Measurements from ENCODE around the gene PLTP.

The PLTP gene

DNA sequence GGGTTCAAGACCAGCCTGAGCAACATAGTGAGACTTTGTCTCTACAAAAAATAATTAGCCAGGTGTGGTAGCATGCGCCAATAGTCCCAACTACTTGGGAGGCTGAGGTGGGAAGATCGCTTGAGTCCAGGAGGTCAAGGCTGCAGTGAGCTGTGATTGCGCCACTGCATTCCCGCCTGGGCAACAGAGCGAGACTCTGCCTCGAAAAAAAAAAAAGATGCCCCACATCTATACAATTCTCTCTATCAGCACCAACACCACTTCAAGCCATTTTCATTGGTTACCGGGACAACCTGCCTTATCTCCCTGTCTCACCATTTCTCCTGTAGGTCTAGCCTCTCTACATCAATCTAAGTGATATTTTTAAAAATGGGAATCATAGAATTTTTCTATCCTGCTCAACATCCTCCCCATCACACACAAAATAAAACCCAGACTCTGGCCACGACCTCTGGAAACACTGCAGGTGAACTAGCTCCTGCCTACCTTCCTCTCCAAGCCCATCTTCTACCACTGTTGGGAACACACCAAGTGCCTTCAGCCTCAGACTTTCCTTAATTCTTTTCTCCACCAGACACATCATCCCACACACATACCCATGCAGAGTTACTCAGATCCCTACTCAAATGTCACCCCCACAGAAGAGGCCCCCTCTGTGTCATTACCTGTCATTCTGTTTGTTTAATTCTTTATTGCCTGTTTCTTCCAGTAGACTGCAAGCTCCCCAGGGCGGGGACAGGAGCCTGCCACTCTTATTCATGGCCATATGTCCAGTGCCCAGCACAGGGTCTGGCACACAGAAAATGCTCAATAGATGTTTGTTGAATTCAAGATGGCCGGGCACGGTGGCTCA lies 9.6 kb upstream of the PLTP start:
- Histone ChIP-seq H3K4me3 (ENCODE audit: low read length) (no peak overlapping the region), H3K4me1 (ENCODE audit: control insufficient read depth, insufficient read depth, low read length) (peaks cover 4% of the 10 kb centered on the region), H3K9ac (ENCODE audit: low read length) (peak overlapping the region; percentile 29), H3K27me3 (ENCODE audit: control insufficient read depth, insufficient read depth, low read length) (no peaks in the 10 kb centered on the region), H3K27ac (ENCODE audit: low read depth, low read length) (no peak overlapping the region), H3K36me3 (ENCODE audit: control insufficient read depth, insufficient read depth, low read length) (no peaks in the 10 kb centered on the region)

DNA sequence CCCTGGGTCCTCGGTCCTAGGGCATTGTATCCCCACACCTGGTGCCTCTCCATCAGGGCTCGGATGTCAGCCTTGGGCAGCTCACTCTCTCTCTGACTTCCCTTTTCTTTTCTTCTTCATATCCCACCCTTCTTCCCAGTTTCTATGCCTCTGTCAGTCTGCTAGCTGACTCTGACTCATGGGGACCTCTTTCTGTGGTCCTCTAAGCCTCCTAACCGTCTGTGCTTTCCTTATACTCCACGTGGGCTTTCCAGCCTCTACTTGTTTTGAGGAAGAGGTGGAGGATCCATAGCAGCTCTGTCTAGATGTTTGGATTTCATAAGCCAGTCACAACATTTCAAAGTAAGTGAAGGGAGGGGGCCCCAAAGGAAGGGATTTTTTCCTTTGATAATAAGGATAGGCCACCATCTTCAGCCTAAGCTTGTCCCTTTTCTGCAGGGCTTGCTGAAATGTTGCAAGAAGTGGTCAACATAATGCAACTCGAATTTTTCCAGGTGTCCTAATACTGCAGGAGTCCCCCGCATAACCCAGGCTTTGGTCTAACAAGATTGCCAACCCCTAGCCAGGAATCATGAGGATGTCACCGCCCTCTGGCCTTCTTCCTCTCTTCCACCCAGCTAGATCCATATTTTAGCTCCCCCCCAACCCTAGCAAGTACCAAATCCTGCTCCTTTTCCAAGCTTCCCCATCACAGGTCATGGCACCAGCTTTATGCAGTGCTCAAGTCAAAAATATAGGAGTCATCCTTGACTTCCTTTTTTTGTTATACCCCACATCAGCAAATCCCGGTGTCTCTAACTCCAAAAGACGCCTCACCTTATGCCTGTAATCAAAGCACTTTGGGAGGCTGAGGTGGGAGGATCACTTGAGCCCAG lies 8.7 kb upstream of the PLTP start:
- H3K4me1 ChIP-seq (ENCODE audit: control insufficient read depth, insufficient read depth, low read length), result peaks cover 4% of the 10 kb centered on the region
- H3K27ac ChIP-seq (ENCODE audit: low read depth, low read length), result no peak overlapping the region
- no peak overlapping the region for H3K4me3 ChIP-seq (ENCODE audit: low read length)

DNA sequence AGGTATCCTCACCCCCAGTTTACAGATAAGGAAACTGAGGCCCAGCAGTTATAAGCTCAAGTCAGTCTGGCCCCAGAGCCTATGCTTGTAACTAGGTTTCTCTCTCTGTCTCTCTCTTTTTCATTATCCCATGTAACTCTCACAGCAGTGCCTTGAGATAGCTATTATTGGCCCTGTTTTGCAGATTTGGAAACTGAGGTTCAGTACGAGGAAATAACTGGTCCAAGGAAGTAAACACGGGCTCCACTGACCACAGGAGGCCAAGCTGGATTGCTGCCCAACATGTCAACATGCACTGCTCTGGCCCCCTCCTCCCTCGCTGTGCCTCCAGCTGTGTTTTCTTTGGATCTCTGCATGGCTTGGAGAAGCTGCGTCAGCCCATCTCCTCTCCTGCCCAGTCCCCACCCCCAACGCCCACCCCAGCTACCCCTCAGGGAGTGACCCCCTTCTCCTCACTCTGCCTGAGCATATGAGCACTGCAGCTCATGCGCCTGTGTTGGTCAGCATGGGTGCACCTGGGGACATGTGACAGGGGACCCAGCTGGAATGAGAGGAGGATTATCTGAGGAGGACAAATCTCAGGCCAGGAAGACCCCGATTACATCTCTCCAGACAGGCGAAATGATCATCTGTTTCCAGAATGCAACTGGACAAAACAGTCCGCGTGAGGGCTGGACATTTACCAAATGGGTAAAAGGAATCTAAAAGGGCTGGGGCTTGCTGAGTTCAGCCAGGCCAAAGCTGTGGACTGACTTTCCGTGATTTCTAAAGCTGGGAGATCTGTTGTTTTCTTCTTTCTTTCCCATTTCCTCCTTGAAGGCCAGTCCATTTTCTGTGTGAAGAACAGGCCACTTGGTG lies 7.8 kb upstream of the PLTP start:
- Histone ChIP-seq H3K36me3 (ENCODE audit: control insufficient read depth, insufficient read depth, low read length) (no peaks in the 10 kb centered on the region), H3K4me1 (ENCODE audit: control insufficient read depth, insufficient read depth, low read length) (peaks cover 4% of the 10 kb centered on the region), H3K9ac (ENCODE audit: low read length) (no peak overlapping the region), H3K27ac (ENCODE audit: low read depth, low read length) (no peak overlapping the region), H3K4me3 (ENCODE audit: low read length) (no peak overlapping the region), H3K27me3 (ENCODE audit: control insufficient read depth, insufficient read depth, low read length) (no peaks in the 10 kb centered on the region)

More for the DNA sequence above, 8.7 kb upstream of the PLTP start:
- H3K36me3 ChIP-seq (ENCODE audit: control insufficient read depth, insufficient read depth, low read length), result no peaks in the 10 kb centered on the region
- no peak overlapping the region for H3K9ac ChIP-seq (ENCODE audit: low read length)
- H3K27me3 ChIP-seq (ENCODE audit: control insufficient read depth, insufficient read depth, low read length), result no peaks in the 10 kb centered on the region

DNA sequence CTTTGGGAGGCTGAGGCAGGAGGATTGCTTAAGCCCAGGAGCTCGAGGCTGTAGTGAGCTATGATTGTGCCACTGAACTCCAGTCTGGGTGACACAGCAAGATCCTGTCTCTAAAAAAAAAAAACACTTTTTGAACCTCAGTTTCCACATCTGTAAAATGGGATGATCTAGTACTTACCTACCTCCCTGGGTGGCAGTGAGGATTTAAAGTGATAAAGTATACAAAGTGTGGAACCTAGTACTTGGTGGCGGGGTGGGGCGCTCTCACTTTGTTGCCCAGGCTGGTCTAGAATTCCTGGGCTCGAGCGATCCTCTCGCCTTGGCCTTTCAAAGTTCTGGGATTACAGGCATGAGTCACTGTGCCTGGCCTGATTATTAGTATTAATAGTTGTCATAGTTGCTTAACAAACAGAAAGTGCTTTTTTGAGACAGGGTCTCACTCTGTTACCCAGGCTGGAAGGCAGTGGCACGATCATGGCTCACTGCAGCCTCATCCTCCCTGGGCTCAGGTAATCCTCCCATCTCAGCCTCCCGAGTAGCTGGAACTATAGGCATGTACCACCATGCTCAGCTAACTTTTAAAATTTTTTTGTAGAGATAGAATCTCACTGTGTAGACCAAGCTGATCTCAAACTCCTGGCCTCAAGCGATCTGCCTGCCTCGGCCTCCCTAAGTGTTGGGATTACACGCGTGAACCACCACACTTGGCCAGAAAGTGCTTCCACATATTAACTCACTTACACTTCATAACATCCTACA lies 7.0 kb upstream of the PLTP start:
- no peak overlapping the region for H3K4me3 ChIP-seq (ENCODE audit: low read length)
- no peaks in the 10 kb centered on the region for H3K4me1 ChIP-seq (ENCODE audit: control insufficient read depth, insufficient read depth, low read length)
- H3K27ac ChIP-seq (ENCODE audit: low read depth, low read length), result peak overlapping the region; percentile 67
- no peaks in the 10 kb centered on the region for H3K27me3 ChIP-seq (ENCODE audit: control insufficient read depth, insufficient read depth, low read length)
- H3K36me3 ChIP-seq (ENCODE audit: control insufficient read depth, insufficient read depth, low read length), result no peaks in the 10 kb centered on the region
- no peak overlapping the region for H3K9ac ChIP-seq (ENCODE audit: low read length)

DNA sequence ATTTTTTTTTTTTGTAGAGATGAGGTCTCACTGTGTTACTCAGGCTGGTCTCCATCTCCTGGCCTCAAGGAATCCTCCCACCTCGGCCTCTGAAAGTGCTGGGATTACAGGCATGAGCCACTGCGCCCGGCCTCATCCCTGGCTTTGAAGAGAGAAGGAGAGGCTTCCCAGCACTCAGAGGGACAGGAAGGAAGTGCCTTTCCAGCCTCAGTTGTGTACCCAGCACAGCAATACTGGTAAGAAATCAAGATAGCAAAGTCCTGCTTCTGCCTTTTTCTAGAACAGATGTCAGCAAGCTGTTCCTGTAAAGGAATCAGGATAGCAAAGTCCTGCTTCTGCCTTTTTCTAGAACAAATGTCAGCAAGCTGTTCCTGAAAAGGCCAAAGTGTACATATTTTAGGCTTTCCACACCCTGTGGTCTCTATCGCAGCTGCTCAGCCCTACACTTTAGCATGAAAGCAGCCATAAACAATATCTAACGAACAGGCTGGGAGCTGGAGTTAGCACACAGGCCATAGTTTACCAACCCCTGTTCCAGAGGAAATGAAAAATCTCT lies 6.3 kb upstream of the PLTP start:
- Histone ChIP-seq H3K9ac (ENCODE audit: low read length) (no peak overlapping the region), H3K27me3 (ENCODE audit: control insufficient read depth, insufficient read depth, low read length) (no peaks in the 10 kb centered on the region), H3K4me1 (ENCODE audit: control insufficient read depth, insufficient read depth, low read length) (no peaks in the 10 kb centered on the region), H3K36me3 (ENCODE audit: control insufficient read depth, insufficient read depth, low read length) (no peaks in the 10 kb centered on the region), H3K4me3 (ENCODE audit: low read length) (no peak overlapping the region), H3K27ac (ENCODE audit: low read depth, low read length) (peak overlapping the region; percentile 67)

DNA sequence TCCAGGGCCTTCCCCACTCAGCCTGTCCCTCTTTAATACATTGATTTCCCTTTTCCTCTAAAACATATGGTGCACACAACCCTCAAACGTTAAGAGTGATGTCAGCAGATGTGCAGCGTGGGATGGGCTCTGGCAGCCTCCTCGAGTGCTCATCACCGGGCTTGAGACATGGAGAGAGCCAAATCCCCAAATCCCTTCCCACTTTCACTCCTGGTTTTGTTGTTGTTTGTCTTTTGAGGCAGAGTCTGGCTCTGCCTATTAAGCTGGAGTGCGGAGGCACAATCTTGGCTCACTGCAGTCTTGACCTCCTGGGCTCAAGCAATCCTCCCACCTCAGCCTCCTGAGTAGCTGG lies 5.8 kb upstream of the PLTP start:
- no peaks in the 10 kb centered on the region for H3K4me1 ChIP-seq (ENCODE audit: control insufficient read depth, insufficient read depth, low read length)
- no peaks in the 10 kb centered on the region for H3K36me3 ChIP-seq (ENCODE audit: control insufficient read depth, insufficient read depth, low read length)
- no peak overlapping the region for H3K9ac ChIP-seq (ENCODE audit: low read length)
- H3K4me3 ChIP-seq (ENCODE audit: low read length), result no peak overlapping the region
- H3K27me3 ChIP-seq (ENCODE audit: control insufficient read depth, insufficient read depth, low read length), result no peaks in the 10 kb centered on the region
- H3K27ac ChIP-seq (ENCODE audit: low read depth, low read length), result peak overlapping the region; percentile 43

DNA sequence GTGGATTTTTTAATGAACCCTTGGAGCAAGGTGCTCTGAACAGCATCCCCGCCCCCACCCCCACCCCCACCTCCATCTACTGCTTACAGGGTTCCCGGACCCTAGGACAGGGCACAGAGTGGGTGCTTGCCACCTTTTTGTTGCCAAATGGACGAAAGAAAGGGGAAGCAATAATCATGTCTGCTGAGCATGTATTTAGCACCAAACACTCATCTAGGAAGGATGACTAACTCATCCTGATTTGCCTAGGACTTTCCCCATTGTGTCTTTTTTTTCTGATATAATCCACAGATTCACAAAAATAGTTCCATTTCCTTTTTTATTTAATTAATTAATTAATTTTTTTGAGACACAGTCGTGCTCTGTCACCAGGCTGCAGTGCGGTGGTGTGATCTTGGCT lies 1.2 kb upstream of the PLTP start:
- H3K4me1 ChIP-seq (ENCODE audit: control insufficient read depth, insufficient read depth, low read length), result peaks cover 7% of the 10 kb centered on the region
- H3K27me3 ChIP-seq (ENCODE audit: control insufficient read depth, insufficient read depth, low read length), result no peaks in the 10 kb centered on the region
- no peak overlapping the region for H3K9ac ChIP-seq (ENCODE audit: low read length)
- H3K27ac ChIP-seq (ENCODE audit: low read depth, low read length), result no peak overlapping the region
- no peak overlapping the region for H3K4me3 ChIP-seq (ENCODE audit: low read length)
- no peaks in the 10 kb centered on the region for H3K36me3 ChIP-seq (ENCODE audit: control insufficient read depth, insufficient read depth, low read length)

DNA sequence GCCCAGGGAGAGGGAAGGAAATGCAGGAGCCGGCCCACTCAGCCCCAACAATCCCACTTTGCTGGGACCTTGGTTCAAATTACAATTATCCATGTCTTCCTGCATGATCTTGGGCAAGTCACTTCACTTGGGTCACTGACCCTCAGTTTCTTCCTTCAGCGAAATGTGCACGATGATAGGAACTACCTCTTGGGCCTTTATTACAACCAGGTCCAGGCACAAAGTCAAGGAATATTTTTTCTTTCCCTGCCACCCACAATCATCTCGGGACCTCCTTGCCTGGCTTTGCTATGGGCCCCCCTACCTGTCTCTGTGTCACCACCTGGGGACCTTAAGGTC lies 358 bp upstream of the PLTP start:
- H3K36me3 ChIP-seq (ENCODE audit: control insufficient read depth, insufficient read depth, low read length), result no peaks in the 10 kb centered on the region
- H3K9ac ChIP-seq (ENCODE audit: low read length), result no peak overlapping the region
- no peaks in the 10 kb centered on the region for H3K27me3 ChIP-seq (ENCODE audit: control insufficient read depth, insufficient read depth, low read length)
- H3K4me1 ChIP-seq (ENCODE audit: control insufficient read depth, insufficient read depth, low read length), result peaks cover 7% of the 10 kb centered on the region
- peak overlapping the region; percentile 37 for H3K27ac ChIP-seq (ENCODE audit: low read depth, low read length)
- H3K4me3 ChIP-seq (ENCODE audit: low read length), result peak overlapping the region; percentile 83

DNA sequence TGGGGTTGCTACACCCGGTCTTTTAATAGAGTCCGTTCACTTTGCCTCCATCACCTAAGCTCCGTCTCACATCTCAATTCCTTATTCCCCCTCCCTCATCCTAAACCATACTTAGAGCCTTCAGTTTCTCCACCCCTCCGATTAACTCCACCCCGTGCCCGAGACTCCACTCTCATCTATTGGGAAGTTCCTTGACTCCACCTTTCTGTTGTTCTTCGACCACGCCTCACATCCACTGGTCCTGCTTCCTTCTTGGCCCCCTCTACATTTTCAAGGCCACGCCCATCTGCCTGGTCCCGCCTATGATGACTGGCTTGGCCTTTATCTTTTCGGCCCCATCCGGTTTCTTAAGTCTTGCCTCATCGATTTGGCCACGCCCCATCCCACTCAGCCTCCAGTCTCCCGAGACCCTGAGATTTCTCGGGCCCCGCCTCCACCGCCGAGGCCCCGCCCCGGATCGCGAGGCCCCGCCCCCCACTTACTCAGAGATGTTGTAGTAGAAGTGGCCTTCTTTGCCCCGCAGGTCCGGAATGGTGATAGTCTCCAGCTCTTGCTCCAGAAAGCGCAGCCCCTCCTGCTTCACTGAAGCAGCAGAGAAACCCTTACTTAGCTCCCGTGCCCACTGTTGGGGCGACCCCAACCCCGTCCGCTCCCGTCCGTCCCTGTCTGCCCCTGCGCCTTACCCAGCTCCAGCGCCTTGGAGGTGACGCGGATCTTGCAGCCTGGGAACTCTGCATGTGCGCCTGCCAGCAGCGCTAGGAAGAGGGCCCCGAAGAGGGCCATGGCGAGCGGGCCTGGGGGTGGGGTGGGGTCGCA lies 1.1 kb downstream of the PLTP start:
- Histone ChIP-seq H3K27me3 (ENCODE audit: control insufficient read depth, insufficient read depth, low read length) (no peaks in the 10 kb centered on the region), H3K27ac (ENCODE audit: low read depth, low read length) (peak overlapping the region; percentile 82), H3K9ac (ENCODE audit: low read length) (no peak overlapping the region), H3K4me1 (ENCODE audit: control insufficient read depth, insufficient read depth, low read length) (peaks cover 7% of the 10 kb centered on the region), H3K4me3 (ENCODE audit: low read length) (peak overlapping the region; percentile 83), H3K36me3 (ENCODE audit: control insufficient read depth, insufficient read depth, low read length) (no peaks in the 10 kb centered on the region)

DNA sequence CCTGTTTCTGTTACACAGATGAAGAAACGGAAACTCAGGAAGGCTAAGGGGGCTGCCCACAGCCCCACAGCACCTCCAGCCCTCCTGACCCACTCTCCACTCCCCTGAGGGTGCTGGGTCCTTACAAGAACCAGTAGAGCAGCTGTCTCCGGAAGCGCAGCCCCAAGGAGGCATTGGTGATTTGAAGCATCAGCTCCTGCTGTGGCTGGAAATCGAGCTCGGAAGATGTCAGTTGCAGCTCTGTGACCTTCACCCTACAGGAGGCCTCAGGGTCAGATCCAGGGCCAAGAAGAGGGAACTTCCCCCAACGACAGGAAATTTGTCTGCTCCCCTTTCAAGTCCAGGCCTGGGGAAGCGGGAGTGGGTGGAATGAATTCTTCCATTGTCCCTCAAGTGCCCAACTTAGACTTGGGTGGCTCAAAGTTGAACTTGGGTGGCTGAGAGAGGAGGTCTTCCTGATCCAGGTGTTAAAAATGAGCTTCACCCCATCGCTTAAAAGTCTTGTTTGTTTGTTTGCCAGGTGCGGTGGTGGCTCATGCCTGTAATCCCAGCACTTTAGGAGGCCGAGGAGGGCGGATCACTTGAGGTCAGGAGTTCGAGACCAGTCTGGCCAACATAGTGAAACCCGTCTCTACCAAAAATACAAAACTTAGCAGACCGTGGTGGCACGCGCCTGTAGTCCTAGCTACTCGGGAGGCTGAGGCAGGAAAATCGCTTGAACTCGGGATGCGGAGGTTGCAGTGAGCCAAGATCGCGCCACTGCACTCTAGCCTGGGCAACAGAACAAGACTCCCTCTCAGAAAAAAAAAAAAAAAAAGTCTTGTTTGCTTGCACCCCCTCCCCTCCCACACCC lies 1.9 kb downstream of the PLTP start:
- no peak overlapping the region for H3K4me3 ChIP-seq (ENCODE audit: low read length)

More for the DNA sequence above, 1.9 kb downstream of the PLTP start:
- Histone ChIP-seq H3K9ac (ENCODE audit: low read length) (no peak overlapping the region), H3K4me1 (ENCODE audit: control insufficient read depth, insufficient read depth, low read length) (peaks cover 7% of the 10 kb centered on the region), H3K27ac (ENCODE audit: low read depth, low read length) (peak overlapping the region; percentile 51), H3K36me3 (ENCODE audit: control insufficient read depth, insufficient read depth, low read length) (no peaks in the 10 kb centered on the region), H3K27me3 (ENCODE audit: control insufficient read depth, insufficient read depth, low read length) (no peaks in the 10 kb centered on the region)

Measured in rectal smooth muscle tissue (tissue), 1 donor.